GM18870 (cell line): ENCODE measurements around the gene ATG12.
"Not testable (repeated sequence)": the region's sequence is repeated elsewhere in the genome, so short reads cannot be mapped to it uniquely, and the experiment has no call there.

Experiments
- ATAC-seq: cut with Tn5 transposase; IDR thresholded peaks from one replicate; pipeline ENCODE4 v1.9.1; 2021; ENCODE audit warnings: moderate library complexity; ENCODE audit not compliant: unreplicated experiment

The ATG12 gene

GRCh38 chr5:115843444-115844130, 2.2 kb upstream of the ATG12 start:
- ATAC-seq: no peak

GRCh38 chr5:115842952-115843351, 1.6 kb upstream of the ATG12 start:
- ATAC-seq: no peak

GRCh38 chr5:115842089-115842935, 947 bp upstream of the ATG12 start:
- peak; percentile 25 for ATAC-seq

GRCh38 chr5:115840873-115841272, 492 bp downstream of the ATG12 start:
- ATAC-seq: no peak

- ATAC-seq: peak; percentile 25
Measured at GRCh38 chr5:115838885-115839518, 2.4 kb downstream of the ATG12 start.

- ATAC-seq: no peak
Measured at GRCh38 chr5:115835481-115835880, 5.9 kb downstream of the ATG12 start.

- ATAC-seq: peak; percentile 75
Measured at GRCh38 chr5:115831163-115831768, 10.1 kb downstream of the ATG12 start.

GRCh38 chr5:115829913-115830312, 11.5 kb downstream of the ATG12 start:
- no peak for ATAC-seq

GRCh38 chr5:115825948-115826347, 15.4 kb downstream of the ATG12 start:
- no peak for ATAC-seq

- not testable (repeated sequence) for ATAC-seq
Measured at GRCh38 chr5:115824983-115825382, 16.4 kb downstream of the ATG12 start.

- no peak for ATAC-seq
Measured at GRCh38 chr5:115820846-115821245, 20.5 kb downstream of the ATG12 start.

- ATAC-seq: no peak
Measured at GRCh38 chr5:115818821-115819220, 22.5 kb downstream of the ATG12 start.

- ATAC-seq: no peak
Measured at GRCh38 chr5:115817386-115817785, 24.0 kb downstream of the ATG12 start.

- no peak for ATAC-seq
Measured at GRCh38 chr5:115816226-115817081, 24.9 kb downstream of the ATG12 start, which contains the start of gene CDO1. TSS of gene CDO1 (minus strand) at chr5:115816659. CDS start at chr5:115816397, 262 bp downstream.

GRCh38 chr5:115815693-115816225, 25.6 kb downstream of the ATG12 start:
- ATAC-seq: no peak

- no peak for ATAC-seq
Measured at GRCh38 chr5:115815006-115815692, 26.2 kb downstream of the ATG12 start.

GRCh38 chr5:115813719-115814118, 27.6 kb downstream of the ATG12 start:
- no peak for ATAC-seq

GRCh38 chr5:115812372-115812771, 29.0 kb downstream of the ATG12 start:
- ATAC-seq: no peak

- ATAC-seq: no peak
Measured at GRCh38 chr5:115811406-115811805, 30.0 kb downstream of the ATG12 start.
